ENCODE results near the gene NTM. TPM values are rescaled to one million over a fixed set of nuclear protein-coding genes. Genes with fewer than 3 reads are reported as not detected.

NTM gene
- total and polyA plus RNA-seq, 2 of the 8 experiments (the other 6 are each of a cell fraction or from before 2014, with no cell fraction given): 13.4 to 20.0 TPM

- TF ChIP-seq EP300 (IDR thresholded peaks at IDR 0.05; ENCODE audit: borderline replicate concordance in 1 of 2, low read depth in 2 of 2, low read length in 2 of 2) (no peak), RFX5 (IDR thresholded peaks at IDR 0.05; ENCODE audit: borderline replicate concordance, low read depth, low read length) (no peak), POLR2AphosphoS5 (IDR thresholded peaks at IDR 0.05; ENCODE audit: low read depth, low read length) (no peak)
- TF ChIP-seq, protein P1, sequence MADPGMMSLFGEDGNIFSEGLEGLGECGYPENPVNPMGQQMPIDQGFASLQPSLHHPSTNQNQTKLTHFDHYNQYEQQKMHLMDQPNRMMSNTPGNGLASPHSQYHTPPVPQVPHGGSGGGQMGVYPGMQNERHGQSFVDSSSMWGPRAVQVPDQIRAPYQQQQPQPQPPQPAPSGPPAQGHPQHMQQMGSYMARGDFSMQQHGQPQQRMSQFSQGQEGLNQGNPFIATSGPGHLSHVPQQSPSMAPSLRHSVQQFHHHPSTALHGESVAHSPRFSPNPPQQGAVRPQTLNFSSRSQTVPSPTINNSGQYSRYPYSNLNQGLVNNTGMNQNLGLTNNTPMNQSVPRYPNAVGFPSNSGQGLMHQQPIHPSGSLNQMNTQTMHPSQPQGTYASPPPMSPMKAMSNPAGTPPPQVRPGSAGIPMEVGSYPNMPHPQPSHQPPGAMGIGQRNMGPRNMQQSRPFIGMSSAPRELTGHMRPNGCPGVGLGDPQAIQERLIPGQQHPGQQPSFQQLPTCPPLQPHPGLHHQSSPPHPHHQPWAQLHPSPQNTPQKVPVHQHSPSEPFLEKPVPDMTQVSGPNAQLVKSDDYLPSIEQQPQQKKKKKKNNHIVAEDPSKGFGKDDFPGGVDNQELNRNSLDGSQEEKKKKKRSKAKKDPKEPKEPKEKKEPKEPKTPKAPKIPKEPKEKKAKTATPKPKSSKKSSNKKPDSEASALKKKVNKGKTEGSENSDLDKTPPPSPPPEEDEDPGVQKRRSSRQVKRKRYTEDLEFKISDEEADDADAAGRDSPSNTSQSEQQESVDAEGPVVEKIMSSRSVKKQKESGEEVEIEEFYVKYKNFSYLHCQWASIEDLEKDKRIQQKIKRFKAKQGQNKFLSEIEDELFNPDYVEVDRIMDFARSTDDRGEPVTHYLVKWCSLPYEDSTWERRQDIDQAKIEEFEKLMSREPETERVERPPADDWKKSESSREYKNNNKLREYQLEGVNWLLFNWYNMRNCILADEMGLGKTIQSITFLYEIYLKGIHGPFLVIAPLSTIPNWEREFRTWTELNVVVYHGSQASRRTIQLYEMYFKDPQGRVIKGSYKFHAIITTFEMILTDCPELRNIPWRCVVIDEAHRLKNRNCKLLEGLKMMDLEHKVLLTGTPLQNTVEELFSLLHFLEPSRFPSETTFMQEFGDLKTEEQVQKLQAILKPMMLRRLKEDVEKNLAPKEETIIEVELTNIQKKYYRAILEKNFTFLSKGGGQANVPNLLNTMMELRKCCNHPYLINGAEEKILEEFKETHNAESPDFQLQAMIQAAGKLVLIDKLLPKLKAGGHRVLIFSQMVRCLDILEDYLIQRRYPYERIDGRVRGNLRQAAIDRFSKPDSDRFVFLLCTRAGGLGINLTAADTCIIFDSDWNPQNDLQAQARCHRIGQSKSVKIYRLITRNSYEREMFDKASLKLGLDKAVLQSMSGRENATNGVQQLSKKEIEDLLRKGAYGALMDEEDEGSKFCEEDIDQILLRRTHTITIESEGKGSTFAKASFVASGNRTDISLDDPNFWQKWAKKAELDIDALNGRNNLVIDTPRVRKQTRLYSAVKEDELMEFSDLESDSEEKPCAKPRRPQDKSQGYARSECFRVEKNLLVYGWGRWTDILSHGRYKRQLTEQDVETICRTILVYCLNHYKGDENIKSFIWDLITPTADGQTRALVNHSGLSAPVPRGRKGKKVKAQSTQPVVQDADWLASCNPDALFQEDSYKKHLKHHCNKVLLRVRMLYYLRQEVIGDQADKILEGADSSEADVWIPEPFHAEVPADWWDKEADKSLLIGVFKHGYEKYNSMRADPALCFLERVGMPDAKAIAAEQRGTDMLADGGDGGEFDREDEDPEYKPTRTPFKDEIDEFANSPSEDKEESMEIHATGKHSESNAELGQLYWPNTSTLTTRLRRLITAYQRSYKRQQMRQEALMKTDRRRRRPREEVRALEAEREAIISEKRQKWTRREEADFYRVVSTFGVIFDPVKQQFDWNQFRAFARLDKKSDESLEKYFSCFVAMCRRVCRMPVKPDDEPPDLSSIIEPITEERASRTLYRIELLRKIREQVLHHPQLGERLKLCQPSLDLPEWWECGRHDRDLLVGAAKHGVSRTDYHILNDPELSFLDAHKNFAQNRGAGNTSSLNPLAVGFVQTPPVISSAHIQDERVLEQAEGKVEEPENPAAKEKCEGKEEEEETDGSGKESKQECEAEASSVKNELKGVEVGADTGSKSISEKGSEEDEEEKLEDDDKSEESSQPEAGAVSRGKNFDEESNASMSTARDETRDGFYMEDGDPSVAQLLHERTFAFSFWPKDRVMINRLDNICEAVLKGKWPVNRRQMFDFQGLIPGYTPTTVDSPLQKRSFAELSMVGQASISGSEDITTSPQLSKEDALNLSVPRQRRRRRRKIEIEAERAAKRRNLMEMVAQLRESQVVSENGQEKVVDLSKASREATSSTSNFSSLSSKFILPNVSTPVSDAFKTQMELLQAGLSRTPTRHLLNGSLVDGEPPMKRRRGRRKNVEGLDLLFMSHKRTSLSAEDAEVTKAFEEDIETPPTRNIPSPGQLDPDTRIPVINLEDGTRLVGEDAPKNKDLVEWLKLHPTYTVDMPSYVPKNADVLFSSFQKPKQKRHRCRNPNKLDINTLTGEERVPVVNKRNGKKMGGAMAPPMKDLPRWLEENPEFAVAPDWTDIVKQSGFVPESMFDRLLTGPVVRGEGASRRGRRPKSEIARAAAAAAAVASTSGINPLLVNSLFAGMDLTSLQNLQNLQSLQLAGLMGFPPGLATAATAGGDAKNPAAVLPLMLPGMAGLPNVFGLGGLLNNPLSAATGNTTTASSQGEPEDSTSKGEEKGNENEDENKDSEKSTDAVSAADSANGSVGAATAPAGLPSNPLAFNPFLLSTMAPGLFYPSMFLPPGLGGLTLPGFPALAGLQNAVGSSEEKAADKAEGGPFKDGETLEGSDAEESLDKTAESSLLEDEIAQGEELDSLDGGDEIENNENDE (IDR thresholded peaks at IDR 0.05; ENCODE audit: insufficient replicate concordance, low read length): no peak
These were observed 798.0 kb downstream of the NTM start (continued) for GRCh38 chr11:132168344-132168981.
